GM18505 (cell line): ENCODE results near the gene PALM2AKAP2.

ENCODE experiments used
- ATAC-seq: cut with Tn5 transposase; IDR thresholded peaks from one replicate; pipeline ENCODE4 v1.9.1; 2021; ENCODE audit not compliant: unreplicated experiment
- POLR2A ChIP-seq: IDR thresholded peaks from 4 replicates; pipeline ENCODE4 v1.6.1; 2011; ENCODE audit warnings: borderline replicate concordance; ENCODE audit not compliant: insufficient read depth, insufficient read length; ENCODE audit errors: extremely low read depth

PALM2AKAP2 gene

DNA sequence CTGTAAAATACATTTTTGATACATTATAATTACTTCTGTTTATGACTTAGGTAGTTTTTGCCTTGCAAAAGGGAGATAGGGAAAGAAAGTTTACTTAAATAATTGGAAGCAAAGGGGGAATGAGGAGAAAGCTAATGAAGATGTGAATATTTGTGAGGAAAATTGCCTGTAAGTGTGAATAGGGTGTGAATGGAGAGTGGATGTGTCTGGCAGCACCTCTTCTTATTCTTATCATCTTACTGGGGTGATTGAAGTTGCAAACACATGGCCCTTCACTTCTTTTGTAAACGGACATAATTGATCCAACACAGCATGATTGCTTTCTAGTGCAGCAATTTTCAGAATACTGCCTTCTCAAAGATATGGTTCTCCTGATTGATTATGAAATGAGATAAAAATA lies 46.6 kb downstream of the PALM2AKAP2 start:
- no peak for TF ChIP-seq POLR2A
- no peak for ATAC-seq

- TF ChIP-seq POLR2A, result no peak
- ATAC-seq, result no peak
Measured at GRCh38 chr9:109828254-109828653, 48.3 kb downstream of the PALM2AKAP2 start.
